ENCODE results near the gene RAB3GAP1. TPM values are rescaled to one million over a fixed set of nuclear protein-coding genes. Genes with fewer than 3 reads are reported as not detected.

The RAB3GAP1 gene
- 10 to 100 TPM; 46.0 to 54.8 (median 51.1) TPM for total RNA-seq

- TF ChIP-seq CTCF (IDR thresholded peaks at IDR 0.05; ENCODE audit: low read depth): no peak
These were observed at the start of gene RAB3GAP1 for GRCh38 chr2:135052042-135052876. Gene RAB3GAP1, plus strand, starts transcription at chr2:135052292. Its CDS starts 16 bp downstream, at chr2:135052308.

GRCh38 chr2:135002836-135003235, 49.3 kb upstream of the RAB3GAP1 start:
- no peak for TF ChIP-seq CTCF (IDR thresholded peaks at IDR 0.05; ENCODE audit: low read depth)

GRCh38 chr2:135004005-135004746, 47.9 kb upstream of the RAB3GAP1 start:
- TF ChIP-seq CTCF (IDR thresholded peaks at IDR 0.05; ENCODE audit: low read depth): no peak

GRCh38 chr2:135005753-135006152, 46.3 kb upstream of the RAB3GAP1 start:
- TF ChIP-seq CTCF (IDR thresholded peaks at IDR 0.05; ENCODE audit: low read depth): no peak

GRCh38 chr2:135009339-135009738, 42.8 kb upstream of the RAB3GAP1 start:
- TF ChIP-seq CTCF (IDR thresholded peaks at IDR 0.05; ENCODE audit: low read depth): no peak

- no peak for TF ChIP-seq CTCF (IDR thresholded peaks at IDR 0.05; ENCODE audit: low read depth)
These were observed 41.7 kb upstream of the RAB3GAP1 start for GRCh38 chr2:135010200-135010942.

GRCh38 chr2:135011633-135012032, 40.5 kb upstream of the RAB3GAP1 start:
- no peak for TF ChIP-seq CTCF (IDR thresholded peaks at IDR 0.05; ENCODE audit: low read depth)

All from subcutaneous adipose tissue (tissue), 4 donors.